K562 (cell line): ENCODE data around the gene PNPLA4. TPM values are rescaled to one million over a fixed set of nuclear protein-coding genes. Genes with fewer than 3 reads are reported as not detected.

ENCODE experiments used
- ARID1B ChIP-seq: fragments of 450-650 bp; IDR thresholded peaks from 2 replicates; pipeline ENCODE4 v1.6.1; 2016; ENCODE audit warnings: antibody characterized with exemption, mild to moderate bottlenecking, inconsistent platforms
- CSDE1 ChIP-seq, 2 experiments: fragments of 450-650 bp; IDR thresholded peaks; 2 replicates each; pipeline ENCODE4 v1.6.1; 2016; ENCODE audit warnings: mild to moderate bottlenecking in 1 of 2
- DMBX1 ChIP-seq: fragments of 250-450 bp; sonication (Bioruptor Pico); IDR thresholded peaks from 2 replicates; pipeline ENCODE4 v1.8.0; 2022; ENCODE audit warnings: inconsistent platforms, mild to moderate bottlenecking, moderate library complexity, borderline replicate concordance
- FOXK2 ChIP-seq, 2 experiments: fragments of 450-650 bp; IDR thresholded peaks in 1 of 2; conservative IDR thresholded peaks in 1 of 2; 2 replicates each; pipeline ENCODE4 v1.6.1; 2016; ENCODE audit warnings: low read depth in 2 of 2, mild to moderate bottlenecking in 1 of 2
- JUN ChIP-seq, 2 experiments: sonication (generic) in 1 of 2; formaldehyde crosslinking in 1 of 2; IDR thresholded peaks; 2 replicates each; pipeline versions ENCODE4 v1.6.1 to v1.8.0; 2012 to 2022; ENCODE audit warnings: borderline replicate concordance in 2 of 2, mild to moderate bottlenecking in 2 of 2, improper control_type of control experiment in 1 of 2, low read depth in 1 of 2, low read length in 1 of 2, missing genetic modification reagents in 1 of 2
- KHSRP ChIP-seq: fragments of 450-650 bp; IDR thresholded peaks from 2 replicates; pipeline ENCODE4 v1.6.1; 2017
- MAFF ChIP-seq: IDR thresholded peaks from 2 replicates; pipeline ENCODE4 v1.6.1; 2012; ENCODE audit warnings: low read length, improper control_type of control experiment
- MTA2 ChIP-seq: fragments of 450-650 bp; IDR thresholded peaks from 2 replicates; pipeline ENCODE4 v1.6.1; 2016; ENCODE audit warnings: low read depth
- MYC ChIP-seq, 2 experiments: fragments of 250-450 bp in 1 of 2; sonication (Bioruptor Pico) in 1 of 2; IDR thresholded peaks; 2 replicates each; pipeline versions ENCODE4 v1.5.1 to v1.6.1; 2012 to 2021; ENCODE audit warnings: low read depth in 2 of 2, borderline replicate concordance in 1 of 2, improper control_type of control experiment in 1 of 2, low read length in 1 of 2, mild to moderate bottlenecking in 1 of 2, moderate library complexity in 1 of 2
- NR2C1 ChIP-seq, 2 experiments: fragments of 450-650 bp; IDR thresholded peaks; 2 replicates each; pipeline ENCODE4 v1.6.1; 2017; ENCODE audit warnings: mild to moderate bottlenecking in 2 of 2, antibody characterized with exemption in 1 of 2, inconsistent platforms in 1 of 2, missing compliant biosample characterization in 1 of 2, missing genetic modification characterization in 1 of 2
- POLR2A ChIP-seq: fragments of 450-650 bp; conservative IDR thresholded peaks from 2 replicates; pipeline ENCODE4 v1.6.1; 2016
- RCOR1 ChIP-seq, 2 experiments: IDR thresholded peaks; 2 replicates each; pipeline ENCODE4 v1.6.1; 2012; ENCODE audit warnings: low read depth in 2 of 2, low read length in 2 of 2, borderline replicate concordance in 1 of 2, improper control_type of control experiment in 1 of 2
- RFX5 ChIP-seq: IDR thresholded peaks from 2 replicates; pipeline ENCODE4 v1.6.1; 2011; ENCODE audit warnings: low read depth, mild to moderate bottlenecking, improper control_type of control experiment, low read length
- SIN3A ChIP-seq, 2 experiments: fragments of 150-350 bp in 1 of 2; IDR thresholded peaks; 2 replicates each; pipeline ENCODE4 v1.6.1; 2011 to 2016; ENCODE audit warnings: borderline replicate concordance in 2 of 2, low read depth in 2 of 2, low read length in 2 of 2, mild to moderate bottlenecking in 2 of 2, moderate library complexity in 2 of 2; ENCODE audit not compliant: control insufficient read depth in 1 of 2
- TRIM24 ChIP-seq, 2 experiments: fragments of 450-650 bp; IDR thresholded peaks; 2 replicates each; pipeline ENCODE4 v1.6.1; 2016
- ZFP36 ChIP-seq: fragments of 150-350 bp; IDR thresholded peaks from 2 replicates; pipeline ENCODE4 v1.6.1; 2018; ENCODE audit warnings: low read length, low read depth; ENCODE audit not compliant: partially characterized antibody
- ZNF384 ChIP-seq: IDR thresholded peaks from 2 replicates; pipeline ENCODE4 v1.6.1; 2012; ENCODE audit warnings: low read depth, low read length, improper control_type of control experiment
- ZNF584 ChIP-seq: fragments of 200-800 bp; sonication (Bioruptor generic); IDR thresholded peaks from 2 replicates; pipeline ENCODE4 v1.6.1; 2016; ENCODE audit warnings: low read depth, mild to moderate bottlenecking, missing genetic modification characterization, missing compliant biosample characterization
- polyA plus RNA-seq, 8 experiments: library from polyadenylated mRNA; depleted of rRNA in 4 of 8; stranded (reverse) in 5 of 8; unstranded in 3 of 8; fragments of >200 nt; fragmentation: Nextera tagmentation in 2 of 8; fragmentation: Illumina TruSeq in 1 of 8; extraction: Ambion mirVana in 2 of 8; extraction: Trizol in 1 of 8; gene quantifications; 2 replicates each; pipeline versions ENCODE4 v1.2.1 to v1.2.3, GENCODE V29; 2011 to 2014; ENCODE audit warnings: inconsistent platforms in 1 of 8, missing spikeins in 1 of 8
- total RNA-seq, 7 experiments: library from RNA; depleted of rRNA in 6 of 7; stranded (reverse); fragments of >200 nt in 6 of 7; fragmentation: Illumina TruSeq in 2 of 7; extraction: Trizol in 2 of 7; gene quantifications; 2 replicates each; pipeline versions ENCODE4 v1.2.1 to v1.2.3, GENCODE V29; 2011 to 2021; ENCODE audit warnings: low replicate concordance in 1 of 7
- TF ChIP-seq, protein P1 (sequence below): conservative IDR thresholded peaks from 2 replicates; pipeline ENCODE4 v1.6.1; 2011; ENCODE audit warnings: low read depth, mild to moderate bottlenecking, low read length; ENCODE audit not compliant: control insufficient read depth
- TF ChIP-seq, protein P2 (sequence below), 3 experiments: fragments of 200-800 bp in 1 of 3; fragments of 250-450 bp in 1 of 3; fragments of 450-650 bp in 1 of 3; sonication (Bioruptor Pico) in 1 of 3; sonication (Bioruptor generic) in 1 of 3; formaldehyde crosslinking in 1 of 3; IDR thresholded peaks; 2 replicates each; pipeline versions ENCODE4 v1.6.1 to v1.8.0; 2016 to 2022; ENCODE audit warnings: mild to moderate bottlenecking in 2 of 3, missing genetic modification characterization in 2 of 3, missing compliant biosample characterization in 1 of 3, moderate library complexity in 1 of 3

PNPLA4 gene
- total and polyA plus RNA-seq, 9 of the 15 experiments (the other 6 are each of a cell fraction or from before 2014, with no cell fraction given) = 20.7 to 61.1 (median 32.7) TPM

GRCh38 chrX:7927259-7928167 is at the start of gene PNPLA4 (continued):
- TF ChIP-seq, protein P1, sequence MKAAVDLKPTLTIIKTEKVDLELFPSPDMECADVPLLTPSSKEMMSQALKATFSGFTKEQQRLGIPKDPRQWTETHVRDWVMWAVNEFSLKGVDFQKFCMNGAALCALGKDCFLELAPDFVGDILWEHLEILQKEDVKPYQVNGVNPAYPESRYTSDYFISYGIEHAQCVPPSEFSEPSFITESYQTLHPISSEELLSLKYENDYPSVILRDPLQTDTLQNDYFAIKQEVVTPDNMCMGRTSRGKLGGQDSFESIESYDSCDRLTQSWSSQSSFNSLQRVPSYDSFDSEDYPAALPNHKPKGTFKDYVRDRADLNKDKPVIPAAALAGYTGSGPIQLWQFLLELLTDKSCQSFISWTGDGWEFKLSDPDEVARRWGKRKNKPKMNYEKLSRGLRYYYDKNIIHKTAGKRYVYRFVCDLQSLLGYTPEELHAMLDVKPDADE = 0 out of 2 replicates have a peak, but pooled peaks have one; percentile 12
- TF ChIP-seq ZNF384 = peak; percentile 74
- TF ChIP-seq ZFP36 = peak; percentile 96
- peak; percentile 54 for TF ChIP-seq MTA2
- peak; percentile 45 to 61; a peak in 3 of 4 replicates for TF ChIP-seq FOXK2 (conservative IDR thresholded peaks at IDR 0.05 in 1 of 2, IDR thresholded peaks at IDR 0.05 in 1 of 2; ENCODE audit: low read depth in 2 of 2)
- TF ChIP-seq SIN3A (IDR thresholded peaks at IDR 0.05; ENCODE audit: borderline replicate concordance in 2 of 2, control insufficient read depth in 1 of 2, low read depth in 2 of 2, low read length in 2 of 2) = peak in 1 of 2 experiments; percentile 69; a peak in 2 of 4 replicates
- 0 out of 4 replicates have a peak, but pooled peaks of 1 of the 2 experiments have one; percentile 43 for TF ChIP-seq CSDE1 (IDR thresholded peaks at IDR 0.05)
- peak; percentile 62; the same call in 1 of the 2 replicates for TF ChIP-seq JUN (IDR thresholded peaks at IDR 0.05; ENCODE audit: borderline replicate concordance, low read depth, low read length)
- TF ChIP-seq JUN (CRISPR knock-in tag; IDR thresholded peaks at IDR 0.05; ENCODE audit: borderline replicate concordance) = no peak
- no peak for TF ChIP-seq ZNF584 (CRISPR knock-in tag)
- TF ChIP-seq, protein P2, sequence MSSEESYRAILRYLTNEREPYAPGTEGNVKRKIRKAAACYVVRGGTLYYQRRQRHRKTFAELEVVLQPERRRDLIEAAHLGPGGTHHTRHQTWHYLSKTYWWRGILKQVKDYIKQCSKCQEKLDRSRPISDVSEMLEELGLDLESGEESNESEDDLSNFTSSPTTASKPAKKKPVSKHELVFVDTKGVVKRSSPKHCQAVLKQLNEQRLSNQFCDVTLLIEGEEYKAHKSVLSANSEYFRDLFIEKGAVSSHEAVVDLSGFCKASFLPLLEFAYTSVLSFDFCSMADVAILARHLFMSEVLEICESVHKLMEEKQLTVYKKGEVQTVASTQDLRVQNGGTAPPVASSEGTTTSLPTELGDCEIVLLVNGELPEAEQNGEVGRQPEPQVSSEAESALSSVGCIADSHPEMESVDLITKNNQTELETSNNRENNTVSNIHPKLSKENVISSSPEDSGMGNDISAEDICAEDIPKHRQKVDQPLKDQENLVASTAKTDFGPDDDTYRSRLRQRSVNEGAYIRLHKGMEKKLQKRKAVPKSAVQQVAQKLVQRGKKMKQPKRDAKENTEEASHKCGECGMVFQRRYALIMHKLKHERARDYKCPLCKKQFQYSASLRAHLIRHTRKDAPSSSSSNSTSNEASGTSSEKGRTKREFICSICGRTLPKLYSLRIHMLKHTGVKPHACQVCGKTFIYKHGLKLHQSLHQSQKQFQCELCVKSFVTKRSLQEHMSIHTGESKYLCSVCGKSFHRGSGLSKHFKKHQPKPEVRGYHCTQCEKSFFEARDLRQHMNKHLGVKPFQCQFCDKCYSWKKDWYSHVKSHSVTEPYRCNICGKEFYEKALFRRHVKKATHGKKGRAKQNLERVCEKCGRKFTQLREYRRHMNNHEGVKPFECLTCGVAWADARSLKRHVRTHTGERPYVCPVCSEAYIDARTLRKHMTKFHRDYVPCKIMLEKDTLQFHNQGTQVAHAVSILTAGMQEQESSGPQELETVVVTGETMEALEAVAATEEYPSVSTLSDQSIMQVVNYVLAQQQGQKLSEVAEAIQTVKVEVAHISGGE (CRISPR knock-in tag; IDR thresholded peaks at IDR 0.05) = peak in 2 of 3 experiments; percentile 55 to 92; a peak in 3 of 6 replicates
- TF ChIP-seq POLR2A = peak; percentile 89
- TF ChIP-seq TRIM24 (IDR thresholded peaks at IDR 0.05) = no peak
- TF ChIP-seq MAFF = no peak
- TF ChIP-seq MYC (IDR thresholded peaks at IDR 0.05; ENCODE audit: low read depth, low read length) = peak; percentile 77
- no peak; the same call in 1 of the 2 replicates for TF ChIP-seq MYC (CRISPR knock-in tag; IDR thresholded peaks at IDR 0.05; ENCODE audit: borderline replicate concordance, low read depth)
- peak; percentile 99 for TF ChIP-seq NR2C1 (IDR thresholded peaks at IDR 0.05)
- peak; percentile 99 for TF ChIP-seq NR2C1 (tag; IDR thresholded peaks at IDR 0.05)
- no peak for TF ChIP-seq ARID1B
- no peak for TF ChIP-seq RFX5
- peak; percentile 29 to 67; a peak in 2 of 4 replicates for TF ChIP-seq RCOR1 (IDR thresholded peaks at IDR 0.05; ENCODE audit: borderline replicate concordance in 1 of 2, low read depth in 2 of 2, low read length in 2 of 2)
- 0 out of 2 replicates have a peak, but pooled peaks have one; percentile 30 for TF ChIP-seq DMBX1 (CRISPR knock-in tag)
- peak; percentile 72 for TF ChIP-seq KHSRP
